DMS 273 treated with DMSO at 0.1 percent for 48 hours (cell line): ENCODE results near the gene GABRD.

Source experiments
- DNase-seq: peaks from one replicate; lab custom pipeline; 2025; lab: John Stamatoyannopoulos, UW

Gene GABRD

GRCh38 chr1:2053784-2054376 lies 34.7 kb downstream of the GABRD start:
- no peak for DNase-seq

- no peak for DNase-seq
Measured at GRCh38 chr1:2054560-2054959, 35.4 kb downstream of the GABRD start.

GRCh38 chr1:2055911-2056575 lies 36.9 kb downstream of the GABRD start:
- DNase-seq = no peak

- no peak for DNase-seq
Measured at GRCh38 chr1:2056955-2057590, 37.9 kb downstream of the GABRD start.

GRCh38 chr1:2059290-2059953 lies 40.3 kb downstream of the GABRD start:
- DNase-seq = no peak

- DNase-seq = no peak
Measured at GRCh38 chr1:2060072-2060471, 40.9 kb downstream of the GABRD start.

- DNase-seq = no peak
Measured at GRCh38 chr1:2060535-2060934, 41.4 kb downstream of the GABRD start.

- DNase-seq = no peak
Measured at GRCh38 chr1:2061065-2061778, 42.1 kb downstream of the GABRD start.

- DNase-seq = no peak
Measured at GRCh38 chr1:2065699-2066098, 46.6 kb downstream of the GABRD start.

- no peak for DNase-seq
Measured at GRCh38 chr1:2067393-2067792, 48.2 kb downstream of the GABRD start.

- no peak for DNase-seq
Measured at GRCh38 chr1:2067981-2068380, 48.8 kb downstream of the GABRD start.

GRCh38 chr1:2068951-2069350 lies 49.8 kb downstream of the GABRD start:
- no peak for DNase-seq

GRCh38 chr1:2070016-2070415 lies 50.9 kb downstream of the GABRD start:
- no peak for DNase-seq

GRCh38 chr1:2070800-2071530 lies 51.8 kb downstream of the GABRD start:
- DNase-seq = no peak

- DNase-seq = no peak
Measured at GRCh38 chr1:2072109-2072806, 53.1 kb downstream of the GABRD start.

- DNase-seq = no peak
Measured at GRCh38 chr1:2072891-2073290, 53.7 kb downstream of the GABRD start.

GRCh38 chr1:2073382-2074230 lies 54.5 kb downstream of the GABRD start:
- no peak for DNase-seq

- DNase-seq = no peak
Measured at GRCh38 chr1:2074396-2074795, 55.3 kb downstream of the GABRD start.

- no peak for DNase-seq
Measured at GRCh38 chr1:2074944-2075740, 56.0 kb downstream of the GABRD start.
